NCI-H748 treated with DMSO at 0.1 percent for 48 hours (cell line): ENCODE data around the gene BCAS3.

Experiments used
- DNase-seq: peaks from one replicate; lab custom pipeline; 2025; lab: John Stamatoyannopoulos, UW

BCAS3 gene

GRCh38 chr17:61364463-61364846 is 686.8 kb downstream of the BCAS3 start:
- DNase-seq: no peak

- DNase-seq: no peak
These were observed 688.5 kb downstream of the BCAS3 start for GRCh38 chr17:61366076-61366714.

GRCh38 chr17:61366715-61367413 is 689.2 kb downstream of the BCAS3 start:
- DNase-seq: peak; percentile 47

GRCh38 chr17:61368049-61368831 is 690.6 kb downstream of the BCAS3 start:
- no peak for DNase-seq

GRCh38 chr17:61368832-61369450 is 691.3 kb downstream of the BCAS3 start:
- DNase-seq: no peak

- DNase-seq: no peak
These were observed 692.1 kb downstream of the BCAS3 start for GRCh38 chr17:61369751-61370150.

- no peak for DNase-seq
These were observed 693.5 kb downstream of the BCAS3 start for GRCh38 chr17:61371179-61371578.

- no peak for DNase-seq
These were observed 694.0 kb downstream of the BCAS3 start for GRCh38 chr17:61371606-61372005.

GRCh38 chr17:61372436-61372835 is 694.8 kb downstream of the BCAS3 start:
- DNase-seq: no peak

- no peak for DNase-seq
These were observed 699.5 kb downstream of the BCAS3 start for GRCh38 chr17:61376931-61377838.

- DNase-seq: no peak
These were observed 701.2 kb downstream of the BCAS3 start for GRCh38 chr17:61378658-61379456.

GRCh38 chr17:61379457-61380216 is 702.0 kb downstream of the BCAS3 start:
- DNase-seq: no peak

GRCh38 chr17:61380217-61380835 is 702.7 kb downstream of the BCAS3 start:
- no peak for DNase-seq

GRCh38 chr17:61380836-61381525 is 703.3 kb downstream of the BCAS3 start:
- DNase-seq: no peak

GRCh38 chr17:61381537-61381936 is 703.9 kb downstream of the BCAS3 start:
- DNase-seq: no peak

- no peak for DNase-seq
These were observed 705.4 kb downstream of the BCAS3 start for GRCh38 chr17:61382796-61383688.

- no peak for DNase-seq
These were observed 706.1 kb downstream of the BCAS3 start for GRCh38 chr17:61383689-61384201.

GRCh38 chr17:61384354-61384691 is 706.7 kb downstream of the BCAS3 start:
- no peak for DNase-seq
